Testis (tissue), 2 donors: ENCODE data around the gene MYL1.

Source experiments
- CTCF ChIP-seq, 3 experiments: fragments of 450-650 bp in 2 of 3; fragments of 200-600 bp in 1 of 3; sonication (generic) in 1 of 3; IDR thresholded peaks; one replicate each; pipeline ENCODE4 v1.5.1; 2016 to 2019; ENCODE audit warnings: antibody characterized with exemption in 3 of 3, mild to moderate bottlenecking in 2 of 3, moderate library complexity in 1 of 3
- POLR2A ChIP-seq: fragments of 450-650 bp; IDR thresholded peaks from one replicate; pipeline ENCODE4 v1.6.1; 2017; ENCODE audit warnings: antibody characterized with exemption, mild to moderate bottlenecking, moderate library complexity

GRCh38 chr2:210323003-210323402 lies 8.0 kb upstream of the MYL1 start:
- TF ChIP-seq CTCF (IDR thresholded peaks at IDR 0.05): no peak
- TF ChIP-seq POLR2A: no peak
